GM12801 (cell line): Measurements from ENCODE around the gene SHROOM3.

Experiments used
- CTCF ChIP-seq: IDR thresholded peaks from one replicate; pipeline ENCODE4 v1.5.1; 2011; ENCODE audit warnings: control low read depth; ENCODE audit not compliant: insufficient read length; ENCODE audit errors: extremely low read depth

Gene SHROOM3

GRCh38 chr4:76698141-76698540 lies 263.1 kb downstream of the SHROOM3 start:
- TF ChIP-seq CTCF: no peak

GRCh38 chr4:76699751-76700310 lies 264.8 kb downstream of the SHROOM3 start:
- no peak for TF ChIP-seq CTCF

GRCh38 chr4:76702440-76703122 lies 267.6 kb downstream of the SHROOM3 start:
- TF ChIP-seq CTCF: no peak

- no peak for TF ChIP-seq CTCF
These were observed 268.1 kb downstream of the SHROOM3 start for GRCh38 chr4:76703123-76703490.

GRCh38 chr4:76703676-76704075 lies 268.6 kb downstream of the SHROOM3 start:
- no peak for TF ChIP-seq CTCF

GRCh38 chr4:76704133-76704881 lies 269.3 kb downstream of the SHROOM3 start:
- no peak for TF ChIP-seq CTCF

- TF ChIP-seq CTCF: no peak
These were observed 270.4 kb downstream of the SHROOM3 start for GRCh38 chr4:76705472-76705871.
